Muscle layer of colon (tissue), 2 donors: Measurements from ENCODE around the gene FCHO1.

Experiments
- H3K27ac ChIP-seq: one replicate; pipeline ENCODE4 v1.7.0; 2013; ENCODE audit warnings: low read depth, mild to moderate bottlenecking, low read length, moderate library complexity
- H3K27me3 ChIP-seq, 2 donors: one replicate each; pipeline ENCODE4 v1.7.0; 2013; ENCODE audit warnings: low read length in 2 of 2, mild to moderate bottlenecking in 2 of 2; ENCODE audit not compliant: insufficient read depth in 2 of 2, control insufficient read depth in 1 of 2
- H3K36me3 ChIP-seq: one replicate; pipeline ENCODE4 v1.7.0; 2013; ENCODE audit warnings: mild to moderate bottlenecking, low read length; ENCODE audit not compliant: insufficient read depth
- H3K4me1 ChIP-seq: one replicate; pipeline ENCODE4 v1.7.0; 2013; ENCODE audit warnings: mild to moderate bottlenecking, low read length; ENCODE audit not compliant: insufficient read depth
- H3K4me3 ChIP-seq, 2 donors: one replicate each; pipeline ENCODE4 v1.7.0; 2013; ENCODE audit warnings: low read length in 2 of 2, low read depth in 1 of 2, mild to moderate bottlenecking in 1 of 2, moderate library complexity in 1 of 2
- H3K9ac ChIP-seq: one replicate; pipeline ENCODE4 v1.7.0; 2013; ENCODE audit warnings: low read length
- H3K9me3 ChIP-seq: one replicate; pipeline ENCODE4 v1.7.0; 2013; ENCODE audit warnings: mild to moderate bottlenecking, low read length
- donor health status: abdominal sarcoma.
- donor health status: Adenocarcinoma of cecum.

The FCHO1 gene, protein sequence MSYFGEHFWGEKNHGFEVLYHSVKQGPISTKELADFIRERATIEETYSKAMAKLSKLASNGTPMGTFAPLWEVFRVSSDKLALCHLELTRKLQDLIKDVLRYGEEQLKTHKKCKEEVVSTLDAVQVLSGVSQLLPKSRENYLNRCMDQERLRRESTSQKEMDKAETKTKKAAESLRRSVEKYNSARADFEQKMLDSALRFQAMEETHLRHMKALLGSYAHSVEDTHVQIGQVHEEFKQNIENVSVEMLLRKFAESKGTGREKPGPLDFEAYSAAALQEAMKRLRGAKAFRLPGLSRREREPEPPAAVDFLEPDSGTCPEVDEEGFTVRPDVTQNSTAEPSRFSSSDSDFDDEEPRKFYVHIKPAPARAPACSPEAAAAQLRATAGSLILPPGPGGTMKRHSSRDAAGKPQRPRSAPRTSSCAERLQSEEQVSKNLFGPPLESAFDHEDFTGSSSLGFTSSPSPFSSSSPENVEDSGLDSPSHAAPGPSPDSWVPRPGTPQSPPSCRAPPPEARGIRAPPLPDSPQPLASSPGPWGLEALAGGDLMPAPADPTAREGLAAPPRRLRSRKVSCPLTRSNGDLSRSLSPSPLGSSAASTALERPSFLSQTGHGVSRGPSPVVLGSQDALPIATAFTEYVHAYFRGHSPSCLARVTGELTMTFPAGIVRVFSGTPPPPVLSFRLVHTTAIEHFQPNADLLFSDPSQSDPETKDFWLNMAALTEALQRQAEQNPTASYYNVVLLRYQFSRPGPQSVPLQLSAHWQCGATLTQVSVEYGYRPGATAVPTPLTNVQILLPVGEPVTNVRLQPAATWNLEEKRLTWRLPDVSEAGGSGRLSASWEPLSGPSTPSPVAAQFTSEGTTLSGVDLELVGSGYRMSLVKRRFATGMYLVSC

GRCh38 chr19:17751103-17751911 lies at the start of gene FCHO1:
Gene FCHO1 (plus strand): TSS chr19:17751477. CDS start chr19:17755165, 3,688 bp downstream.
- Histone ChIP-seq H3K4me1 (no peaks in the 10 kb centered on the region), H3K9ac (no peak within 1 kb of the TSS), H3K4me3 (no peak within 1 kb of the TSS), H3K36me3 (no peaks in the 10 kb centered on the region), H3K9me3 (no peaks in the 10 kb centered on the region), H3K27me3 (no peaks in the 10 kb centered on the region), H3K27ac (no peak within 1 kb of the TSS)

GRCh38 chr19:17703824-17704463 lies 47.3 kb upstream of the FCHO1 start:
- no peaks in the 10 kb centered on the region for H3K9me3 ChIP-seq
- H3K36me3 ChIP-seq = no peaks in the 10 kb centered on the region
- no peaks in the 10 kb centered on the region for H3K4me1 ChIP-seq
- no peak overlapping the region for H3K9ac ChIP-seq
- no peak overlapping the region for H3K27ac ChIP-seq
- H3K4me3 ChIP-seq = no peak overlapping the region
- peaks cover 0 to 2% of the 10 kb centered on the region in 2 donors for H3K27me3 ChIP-seq

- H3K9me3 ChIP-seq = no peaks in the 10 kb centered on the region
- H3K36me3 ChIP-seq = no peaks in the 10 kb centered on the region
- H3K4me3 ChIP-seq = no peak overlapping the region
- H3K27ac ChIP-seq = no peak overlapping the region
- no peak overlapping the region for H3K9ac ChIP-seq
- H3K27me3 ChIP-seq = no peaks in the 10 kb centered on the region
- no peaks in the 10 kb centered on the region for H3K4me1 ChIP-seq
These were observed 44.5 kb upstream of the FCHO1 start for GRCh38 chr19:17706750-17707181.

DNA sequence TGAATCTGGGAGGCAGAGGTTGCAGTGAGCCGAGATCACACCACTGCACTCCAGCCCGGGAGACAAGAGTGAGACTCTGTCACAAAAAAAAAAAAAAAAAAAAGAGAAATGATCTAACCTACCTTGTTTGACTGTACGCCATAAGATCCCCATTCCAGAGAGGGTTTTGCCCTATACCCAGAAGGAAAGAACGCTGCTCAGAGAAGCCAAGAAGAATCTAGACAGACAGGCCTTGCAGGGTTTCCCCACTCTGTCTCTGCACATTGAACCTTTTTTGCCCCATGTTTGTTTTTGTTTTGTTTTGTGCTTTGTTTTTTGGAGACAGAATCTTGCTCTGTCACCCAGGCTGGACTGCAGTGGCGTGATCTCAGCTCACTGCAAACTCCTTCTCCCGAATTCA lies 39.4 kb upstream of the FCHO1 start:
- Histone ChIP-seq H3K4me3 (no peak overlapping the region), H3K36me3 (no peaks in the 10 kb centered on the region), H3K9ac (no peak overlapping the region), H3K9me3 (no peaks in the 10 kb centered on the region), H3K4me1 (no peaks in the 10 kb centered on the region), H3K27me3 (no peaks in the 10 kb centered on the region), H3K27ac (no peak overlapping the region)

GRCh38 chr19:17716309-17716929 lies 34.9 kb upstream of the FCHO1 start:
- H3K36me3 ChIP-seq = no peaks in the 10 kb centered on the region
- H3K9ac ChIP-seq = no peak overlapping the region
- no peak overlapping the region for H3K27ac ChIP-seq
- no peaks in the 10 kb centered on the region for H3K27me3 ChIP-seq
- H3K4me3 ChIP-seq = no peak overlapping the region
- H3K4me1 ChIP-seq = peaks cover 23% of the 10 kb centered on the region
- H3K9me3 ChIP-seq = no peaks in the 10 kb centered on the region

GRCh38 chr19:17718550-17718946 lies 32.7 kb upstream of the FCHO1 start:
- Histone ChIP-seq H3K4me1 (peaks cover 31% of the 10 kb centered on the region), H3K4me3 (peak overlapping the region; percentile 64 to 96), H3K27ac (no peak overlapping the region)

DNA sequence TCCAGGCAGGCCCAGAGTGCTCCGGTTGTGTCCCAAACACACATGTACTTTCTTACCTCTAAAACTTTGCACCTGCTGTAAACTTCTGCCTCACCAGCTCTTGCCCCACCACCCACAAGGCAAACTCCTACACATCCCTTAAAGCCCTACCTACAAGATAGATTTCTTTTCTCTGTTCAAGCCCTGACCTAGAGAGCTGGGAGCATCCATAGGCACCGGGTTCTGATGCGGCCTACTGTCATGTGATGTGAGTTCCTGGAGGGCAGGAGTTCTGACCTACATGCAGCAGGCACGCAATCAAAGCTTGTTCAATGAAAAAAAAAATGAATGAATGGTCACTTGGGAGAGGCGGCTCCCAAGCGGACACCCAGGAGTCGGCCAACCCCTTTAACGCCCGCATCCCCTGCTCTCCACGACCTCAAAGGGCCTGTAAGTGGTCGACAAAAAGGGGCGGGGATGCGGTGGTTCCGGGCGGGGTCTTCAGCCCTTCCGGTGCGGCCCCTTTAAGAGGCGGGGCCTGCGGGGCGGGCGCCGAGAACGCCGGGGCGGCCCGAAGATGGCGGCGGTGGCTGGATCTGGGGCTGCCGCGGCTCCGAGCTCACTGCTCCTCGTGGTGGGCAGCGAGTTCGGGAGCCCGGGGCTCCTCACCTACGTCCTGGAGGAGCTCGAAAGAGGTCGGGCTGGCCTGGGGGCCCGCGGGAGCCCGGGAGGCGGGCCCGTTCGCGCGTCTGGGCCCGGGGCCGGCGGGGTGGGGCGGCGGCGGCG lies 32.1 kb upstream of the FCHO1 start, which contains the start of gene MAP1S:
MAP1S (plus strand) TSS at position 534 of the 765 bp plus-strand sequence; CDS start at position 557, 23 bp downstream.
- H3K36me3 ChIP-seq = peaks cover 8% of the 10 kb centered on the region
- peak within 1 kb of the TSS; percentile 64 to 96 for H3K4me3 ChIP-seq
- peak within 1 kb of the TSS; percentile 10 for H3K9ac ChIP-seq
- peaks cover 31% of the 10 kb centered on the region for H3K4me1 ChIP-seq
- peak within 1 kb of the TSS; percentile 22 for H3K27ac ChIP-seq
- H3K27me3 ChIP-seq = no peaks in the 10 kb centered on the region
- no peaks in the 10 kb centered on the region for H3K9me3 ChIP-seq

More at GRCh38 chr19:17718550-17718946, 32.7 kb upstream of the FCHO1 start:
- Histone ChIP-seq H3K9ac (no peak overlapping the region), H3K36me3 (peaks cover 5% of the 10 kb centered on the region), H3K9me3 (no peaks in the 10 kb centered on the region), H3K27me3 (no peaks in the 10 kb centered on the region)

DNA sequence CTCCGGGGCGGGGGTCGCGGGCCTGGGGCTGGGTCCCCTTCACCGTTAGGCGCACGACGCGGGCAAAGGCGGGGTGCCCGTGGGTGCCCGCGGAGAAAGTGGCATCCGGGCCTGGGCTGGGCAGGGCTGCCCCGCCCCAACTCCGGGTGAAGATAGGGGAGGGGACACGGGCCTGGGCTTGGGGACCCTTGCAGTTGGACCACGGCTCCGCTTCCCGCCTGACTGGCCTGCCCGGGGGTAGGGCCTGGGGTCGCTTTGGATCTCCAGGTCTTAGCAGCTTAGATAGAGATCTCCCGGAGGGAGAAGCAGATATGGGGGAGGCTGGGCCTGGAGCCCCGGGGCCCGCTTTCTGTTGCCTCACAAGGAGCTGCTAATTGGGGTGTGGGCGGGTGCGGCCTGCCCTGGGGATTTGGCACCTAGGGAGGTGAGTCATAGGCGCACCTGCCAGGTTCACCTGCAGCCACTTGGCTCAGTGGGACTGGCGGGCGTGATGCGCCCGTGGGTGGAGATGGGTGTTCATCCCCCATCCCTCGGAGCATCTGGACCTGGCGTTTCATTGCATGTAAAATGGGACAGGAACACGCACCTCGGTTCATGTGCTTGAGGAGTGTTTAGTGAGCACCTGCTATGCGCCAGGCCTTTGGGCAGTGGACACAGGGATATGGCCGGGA lies 31.4 kb upstream of the FCHO1 start:
- Histone ChIP-seq H3K36me3 (peaks cover 16% of the 10 kb centered on the region), H3K9me3 (no peaks in the 10 kb centered on the region), H3K4me3 (peak overlapping the region; percentile 56 to 96), H3K27me3 (no peaks in the 10 kb centered on the region), H3K9ac (peak overlapping the region; percentile 10), H3K4me1 (peaks cover 31% of the 10 kb centered on the region), H3K27ac (peak overlapping the region; percentile 22)

GRCh38 chr19:17720440-17720839 lies 30.8 kb upstream of the FCHO1 start:
- Histone ChIP-seq H3K9me3 (no peaks in the 10 kb centered on the region), H3K27ac (peak overlapping the region; percentile 22), H3K4me1 (peaks cover 31% of the 10 kb centered on the region), H3K9ac (peak overlapping the region; percentile 10), H3K27me3 (no peaks in the 10 kb centered on the region), H3K36me3 (peaks cover 22% of the 10 kb centered on the region), H3K4me3 (peak overlapping the region; percentile 56 to 96)
